ENCODE results near the gene POLD1.

Gene POLD1

GRCh38 chr19:50410109-50410508 is 26.0 kb downstream of the POLD1 start:
- Histone ChIP-seq H3K27ac (ENCODE audit: low read depth, low read length) (no peak overlapping the region), H3K36me3 (ENCODE audit: low read length) (no peaks in the 10 kb centered on the region), H4K20me1 (ENCODE audit: low read depth, low read length) (no peaks in the 10 kb centered on the region), H3K9me3 (ENCODE audit: insufficient read depth, low read length) (no peaks in the 10 kb centered on the region), H3F3A (ENCODE audit: insufficient read depth) (peaks cover 17% of the 10 kb centered on the region), H3K4me2 (ENCODE audit: low read depth, low read length, poor library complexity, severe bottlenecking) (no peak overlapping the region), H3K79me2 (ENCODE audit: insufficient read depth, low read length) (no peaks in the 10 kb centered on the region), H3K4me3 (ENCODE audit: insufficient read depth, low read length, poor library complexity, severe bottlenecking) (no peak overlapping the region), H3K9ac (ENCODE audit: low read length) (no peak overlapping the region), H3K27me3 (ENCODE audit: low read length) (no peaks in the 10 kb centered on the region), H3K9me2 (replicated peaks; ENCODE audit: insufficient read depth, low read length) (no peaks in the 10 kb centered on the region), H2AFZ (ENCODE audit: low read depth, low read length, severe bottlenecking) (no peak overlapping the region)
- no peak for TF ChIP-seq CTCF (IDR thresholded peaks at IDR 0.05; ENCODE audit: insufficient read depth, low read length, poor library complexity, severe bottlenecking)
- TF ChIP-seq EZH2phosphoT487 (conservative IDR thresholded peaks at IDR 0.05; ENCODE audit: low read length): no peak

- Histone ChIP-seq H3K9ac (ENCODE audit: low read length) (no peak overlapping the region), H3K27ac (ENCODE audit: low read depth, low read length) (no peak overlapping the region), H3K27me3 (ENCODE audit: low read length) (no peaks in the 10 kb centered on the region), H3K36me3 (ENCODE audit: low read length) (no peaks in the 10 kb centered on the region), H3F3A (ENCODE audit: insufficient read depth) (peaks cover 35% of the 10 kb centered on the region), H2AFZ (ENCODE audit: low read depth, low read length, severe bottlenecking) (no peak overlapping the region), H3K4me3 (ENCODE audit: insufficient read depth, low read length, poor library complexity, severe bottlenecking) (no peak overlapping the region), H3K9me3 (ENCODE audit: insufficient read depth, low read length) (no peaks in the 10 kb centered on the region), H4K20me1 (ENCODE audit: low read depth, low read length) (no peaks in the 10 kb centered on the region), H3K79me2 (ENCODE audit: insufficient read depth, low read length) (no peaks in the 10 kb centered on the region), H3K9me2 (replicated peaks; ENCODE audit: insufficient read depth, low read length) (no peaks in the 10 kb centered on the region), H3K4me2 (ENCODE audit: low read depth, low read length, poor library complexity, severe bottlenecking) (no peak overlapping the region)
- TF ChIP-seq EZH2phosphoT487 (conservative IDR thresholded peaks at IDR 0.05; ENCODE audit: low read length): no peak
- TF ChIP-seq CTCF (IDR thresholded peaks at IDR 0.05; ENCODE audit: insufficient read depth, low read length, poor library complexity, severe bottlenecking): no peak
These were observed 28.3 kb downstream of the POLD1 start for GRCh38 chr19:50412419-50412818.

GRCh38 chr19:50413096-50413495 is 28.9 kb downstream of the POLD1 start:
- H3K27me3 ChIP-seq (ENCODE audit: low read length): no peaks in the 10 kb centered on the region
- peaks cover 40% of the 10 kb centered on the region for H3F3A ChIP-seq (ENCODE audit: insufficient read depth)
- no peaks in the 10 kb centered on the region for H3K79me2 ChIP-seq (ENCODE audit: insufficient read depth, low read length)
- no peaks in the 10 kb centered on the region for H3K9me3 ChIP-seq (ENCODE audit: insufficient read depth, low read length)
- no peak overlapping the region for H3K9ac ChIP-seq (ENCODE audit: low read length)
- H3K9me2 ChIP-seq (replicated peaks; ENCODE audit: insufficient read depth, low read length): no peaks in the 10 kb centered on the region
- H3K4me2 ChIP-seq (ENCODE audit: low read depth, low read length, poor library complexity, severe bottlenecking): no peak overlapping the region
- TF ChIP-seq CTCF (IDR thresholded peaks at IDR 0.05; ENCODE audit: insufficient read depth, low read length, poor library complexity, severe bottlenecking): no peak
- TF ChIP-seq EZH2phosphoT487 (conservative IDR thresholded peaks at IDR 0.05; ENCODE audit: low read length): no peak
- no peaks in the 10 kb centered on the region for H4K20me1 ChIP-seq (ENCODE audit: low read depth, low read length)
- H3K27ac ChIP-seq (ENCODE audit: low read depth, low read length): no peak overlapping the region
- no peak overlapping the region for H2AFZ ChIP-seq (ENCODE audit: low read depth, low read length, severe bottlenecking)
- H3K36me3 ChIP-seq (ENCODE audit: low read length): no peaks in the 10 kb centered on the region
- no peak overlapping the region for H3K4me3 ChIP-seq (ENCODE audit: insufficient read depth, low read length, poor library complexity, severe bottlenecking)
